Suppressor macrophage (primary cell): ENCODE measurements around the gene PLEKHD1.
"Not testable (repeated sequence)": the region's sequence is repeated elsewhere in the genome, so short reads cannot be mapped to it uniquely, and the experiment has no call there.

Source experiments
- DNase-seq, 4 experiments: peaks; one replicate each; pipeline ENCODE4 v3.0.0-alpha.2; 2020 to 2022
- total RNA-seq, 17 experiments: gene quantifications; one replicate each; lab custom pipeline; 2026; ENCODE audit warnings: mixed read lengths in 6 of 17, inconsistent platforms in 3 of 17; lab: John Stamatoyannopoulos, UW

The PLEKHD1 gene
- 0 to 3.9 (median 0.05) reads per million in 17 experiments for total RNA-seq

DNA sequence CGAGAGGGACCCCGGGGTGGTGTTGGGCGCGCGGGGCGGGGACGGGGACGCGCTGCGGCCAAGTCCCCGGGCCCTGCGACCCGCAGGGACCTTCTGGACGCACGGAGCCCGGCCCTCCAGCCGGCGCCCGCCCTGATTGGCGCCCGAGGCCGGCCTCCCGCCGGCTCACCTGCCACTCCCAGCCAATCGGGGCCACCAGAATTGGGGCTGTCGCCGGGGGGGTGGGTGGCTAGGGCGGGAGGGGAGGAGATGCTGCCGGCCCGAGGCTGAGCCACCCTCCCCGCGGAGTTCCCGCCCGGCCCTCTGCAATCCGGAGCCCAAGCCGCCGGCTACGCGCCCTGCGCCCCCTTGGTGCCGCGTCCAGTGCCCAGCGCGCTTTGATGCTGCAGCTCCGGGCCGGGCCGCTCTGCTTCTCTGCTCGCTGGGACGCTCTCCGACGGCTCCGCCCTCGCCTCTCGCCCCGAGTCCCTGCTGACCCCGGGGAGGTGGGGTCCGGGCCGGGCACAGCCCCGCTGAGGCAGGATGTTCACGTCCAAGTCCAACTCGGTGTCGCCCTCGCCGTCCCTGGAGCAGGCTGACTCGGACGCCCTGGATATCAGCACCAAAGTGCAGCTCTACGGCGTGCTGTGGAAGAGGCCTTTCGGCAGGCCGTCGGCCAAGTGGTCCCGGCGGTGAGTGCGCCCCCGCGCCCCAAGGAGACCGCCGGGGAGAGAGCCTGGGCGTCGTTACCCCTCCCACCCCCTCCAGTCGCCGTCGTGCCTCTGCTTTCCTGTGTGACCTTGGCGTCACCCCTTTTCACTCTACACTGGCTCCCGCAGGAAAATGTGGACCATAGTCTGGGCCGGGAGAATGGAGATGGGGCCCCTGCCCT lies at the start of gene PLEKHD1:
Gene PLEKHD1 (plus strand): TSS at position 285 of the 871 bp plus-strand sequence. CDS start 238 bp downstream, at position 523.
- no peak for DNase-seq

DNA sequence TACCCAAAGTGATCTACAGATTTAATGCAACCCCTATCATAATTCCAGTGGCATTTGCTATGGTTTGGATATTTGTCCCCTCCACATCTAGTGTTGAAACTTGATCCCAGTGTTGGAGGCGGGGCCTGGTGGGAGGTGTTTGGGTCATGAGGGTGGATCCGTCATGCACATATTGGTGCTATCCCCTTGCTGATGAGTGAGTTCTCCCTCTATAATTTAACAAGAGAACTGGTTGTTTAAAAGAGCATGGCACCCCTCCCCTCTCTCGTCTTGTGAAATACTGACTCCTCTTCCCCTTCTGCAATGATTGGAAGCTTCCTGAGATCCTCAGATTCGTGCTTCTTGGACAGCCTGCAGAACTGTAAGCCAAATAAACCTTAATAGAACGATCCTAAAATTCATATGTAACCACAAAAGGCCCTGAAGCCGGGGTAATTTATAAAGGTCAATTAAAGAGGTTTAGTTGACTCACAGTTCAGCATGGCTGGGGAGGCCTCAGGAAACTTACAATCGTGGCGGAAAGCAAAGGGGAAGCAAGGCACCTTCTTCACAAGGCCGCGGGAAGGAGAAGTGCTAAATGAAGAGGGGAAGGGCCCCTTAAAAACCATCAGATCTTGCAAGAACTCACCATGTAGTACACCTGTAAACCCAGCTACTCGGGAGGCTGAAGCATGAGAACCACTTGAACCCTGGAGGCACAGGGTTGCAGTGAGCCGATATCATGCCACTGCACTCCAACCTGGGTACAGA lies 44.8 kb upstream of the PLEKHD1 start:
- peak; percentile 12 to 60 (median 26) for DNase-seq

DNA sequence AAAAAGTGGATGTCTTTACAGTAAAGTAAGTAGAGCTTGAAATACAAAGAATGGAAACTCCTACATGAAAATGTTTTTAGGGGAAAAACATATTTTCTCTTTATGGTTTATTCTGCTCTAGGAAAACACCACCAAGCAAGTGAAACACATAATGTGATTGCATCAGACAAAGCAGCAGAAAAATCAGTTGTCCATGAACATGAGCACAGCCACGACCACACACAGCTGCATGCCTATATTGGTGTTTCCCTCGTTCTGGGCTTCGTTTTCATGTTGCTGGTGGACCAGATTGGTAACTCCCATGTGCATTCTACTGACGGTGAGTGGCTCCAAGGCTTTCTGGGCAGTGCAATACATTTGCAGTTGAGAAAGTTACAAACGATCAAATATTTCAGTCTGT lies 42.6 kb upstream of the PLEKHD1 start:
- DNase-seq: no peak

DNA sequence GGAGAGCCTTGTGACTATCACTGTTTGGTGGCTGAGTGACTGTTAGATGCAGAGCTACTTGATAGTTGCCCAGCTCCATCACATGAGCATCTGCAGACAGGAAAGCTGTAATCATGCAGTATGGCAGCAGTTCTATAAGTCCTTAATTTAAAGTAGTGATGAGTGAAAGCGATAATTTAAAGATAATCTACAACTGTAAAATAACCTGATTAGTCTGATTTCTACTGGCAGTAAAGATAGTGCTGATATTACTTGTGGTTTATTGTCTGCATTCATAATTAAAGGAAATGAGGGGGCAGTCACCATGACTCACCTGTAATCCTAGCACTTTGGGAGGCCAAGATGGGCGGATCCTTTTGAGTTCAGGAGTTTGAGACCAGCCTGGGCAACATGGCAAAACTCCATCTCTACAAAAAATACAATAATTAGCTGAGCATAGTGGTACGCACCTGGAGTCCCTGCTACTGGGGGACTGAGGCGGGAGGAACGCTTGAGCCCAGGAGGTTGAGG lies 41.2 kb upstream of the PLEKHD1 start:
- DNase-seq: no peak

DNA sequence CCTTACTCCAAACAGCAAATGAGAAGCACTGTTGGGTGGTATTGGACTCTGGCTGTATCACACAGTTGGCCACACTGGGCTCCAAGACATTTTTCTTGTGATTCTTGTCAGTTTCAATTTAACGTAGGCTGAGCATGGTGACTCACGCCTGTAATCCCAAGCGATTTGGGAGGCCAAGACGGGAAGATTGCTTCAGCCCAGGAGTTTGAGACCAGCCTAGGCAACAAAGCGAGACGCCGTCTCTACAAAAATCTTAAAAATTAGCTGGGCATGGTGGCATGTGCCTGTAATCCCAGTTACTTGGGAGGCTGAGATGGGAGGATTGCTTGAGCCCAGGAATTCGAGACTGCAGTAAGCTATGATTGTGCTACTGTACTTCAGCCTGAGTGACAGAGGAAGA lies 35.3 kb upstream of the PLEKHD1 start:
- no peak for DNase-seq

DNA sequence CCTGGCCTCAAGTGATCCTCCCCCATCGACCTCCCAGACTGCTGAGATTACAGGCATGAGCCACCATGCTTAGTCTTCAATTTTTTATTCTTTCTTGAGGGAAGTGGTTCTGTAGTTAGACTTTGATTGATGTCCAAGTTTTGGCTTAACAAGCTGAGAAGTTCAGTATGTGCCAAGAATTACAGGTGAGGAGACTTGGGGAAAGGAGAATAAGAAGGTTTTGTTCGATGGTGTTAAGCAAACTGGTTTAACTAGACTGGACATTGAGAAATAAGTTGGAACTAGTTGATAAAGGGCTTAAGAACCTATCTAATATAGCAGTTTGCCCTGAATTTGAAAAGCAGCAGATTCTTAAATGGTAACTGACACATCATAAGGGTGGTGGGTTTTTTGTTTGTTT lies 32.6 kb upstream of the PLEKHD1 start:
- no peak for DNase-seq

DNA sequence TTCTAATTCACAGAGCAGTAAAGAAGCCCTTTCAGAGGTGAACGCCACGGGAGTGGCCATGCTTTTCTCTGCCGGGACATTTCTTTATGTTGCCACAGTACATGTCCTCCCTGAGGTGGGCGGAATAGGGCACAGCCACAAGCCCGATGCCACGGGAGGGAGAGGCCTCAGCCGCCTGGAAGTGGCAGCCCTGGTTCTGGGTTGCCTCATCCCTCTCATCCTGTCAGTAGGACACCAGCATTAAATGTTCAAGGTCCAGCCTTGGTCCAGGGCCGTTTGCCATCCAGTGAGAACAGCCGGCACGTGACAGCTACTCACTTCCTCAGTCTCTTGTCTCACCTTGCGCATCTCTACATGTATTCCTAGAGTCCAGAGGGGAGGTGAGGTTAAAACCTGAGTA lies 26.2 kb upstream of the PLEKHD1 start:
- DNase-seq: no peak

DNA sequence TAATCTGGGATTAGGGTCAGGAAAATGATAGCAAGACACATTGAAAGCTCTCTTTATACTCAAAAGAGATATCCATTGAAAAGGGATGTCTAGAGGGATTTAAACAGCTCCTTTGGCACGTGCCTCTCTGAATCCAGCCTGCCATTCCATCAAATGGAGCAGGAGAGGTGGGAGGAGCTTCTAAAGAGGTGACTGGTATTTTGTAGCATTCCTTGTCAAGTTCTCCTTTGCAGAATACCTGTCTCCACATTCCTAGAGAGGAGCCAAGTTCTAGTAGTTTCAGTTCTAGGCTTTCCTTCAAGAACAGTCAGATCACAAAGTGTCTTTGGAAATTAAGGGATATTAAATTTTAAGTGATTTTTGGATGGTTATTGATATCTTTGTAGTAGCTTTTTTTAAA lies 25.4 kb upstream of the PLEKHD1 start:
- no peak for DNase-seq

DNA sequence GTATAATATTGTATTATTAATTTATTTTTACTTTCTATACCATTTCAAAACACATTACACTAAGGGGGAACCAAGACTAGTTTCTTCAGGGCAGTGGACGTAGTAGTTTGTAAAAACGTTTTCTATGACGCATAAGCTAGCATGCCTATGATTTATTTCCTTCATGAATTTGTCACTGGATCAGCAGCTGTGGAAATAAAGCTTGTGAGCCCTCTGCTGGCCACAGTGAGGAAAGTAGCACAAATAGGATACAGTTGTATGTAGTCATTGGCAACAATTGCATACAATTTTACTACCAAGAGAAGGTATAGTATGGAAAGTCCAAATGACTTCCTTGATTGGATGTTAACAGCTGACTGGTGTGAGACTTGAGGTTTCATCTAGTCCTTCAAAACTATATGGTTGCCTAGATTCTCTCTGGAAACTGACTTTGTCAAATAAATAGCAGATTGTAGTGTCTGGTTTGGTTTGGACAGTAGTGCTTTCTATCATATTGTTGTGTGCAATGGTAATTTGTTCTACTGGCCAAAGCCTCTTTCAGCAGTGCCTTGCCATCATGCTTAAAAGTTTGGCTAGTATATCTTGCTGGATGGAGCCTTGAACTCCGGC lies 24.3 kb upstream of the PLEKHD1 start:
- DNase-seq: peak; percentile 81 to 92 (median 86)

DNA sequence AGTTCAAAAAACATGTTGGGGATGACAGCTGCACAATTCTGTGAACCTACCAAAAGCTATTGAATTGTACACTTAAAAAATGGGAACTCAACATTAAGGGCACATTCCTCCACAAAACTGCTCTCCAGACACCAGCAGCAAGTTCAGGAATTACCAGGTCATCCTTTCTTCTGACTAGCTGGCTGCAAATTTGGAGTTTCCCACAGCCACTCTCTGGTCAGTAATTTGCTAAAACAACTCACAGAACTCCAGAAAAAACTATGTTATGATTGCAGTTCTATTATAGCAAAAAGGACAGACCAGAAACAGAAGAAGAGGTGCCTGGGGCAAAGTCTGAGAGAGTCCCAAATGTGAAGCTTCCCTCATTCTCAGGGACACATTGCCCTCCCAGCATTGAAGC lies 20.1 kb upstream of the PLEKHD1 start:
- no peak for DNase-seq

DNA sequence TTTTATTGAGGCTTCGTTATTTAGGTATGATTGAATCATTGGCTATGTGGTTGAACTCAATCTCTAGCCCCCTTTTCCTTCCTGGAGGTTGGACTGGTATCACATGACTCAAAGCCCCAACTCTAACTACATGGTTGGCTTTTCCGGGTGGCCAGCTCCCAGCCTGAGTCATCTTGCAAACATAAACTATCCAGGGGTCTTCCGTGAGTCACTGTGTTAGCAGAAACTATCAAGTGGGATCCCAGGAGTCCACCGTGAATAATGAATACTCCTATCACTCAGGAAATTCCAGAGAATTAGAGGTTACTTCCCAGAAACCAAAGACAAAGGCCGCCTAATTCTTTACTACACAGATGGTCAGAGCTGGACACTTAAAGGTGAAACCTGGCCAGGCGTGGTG lies 19.7 kb upstream of the PLEKHD1 start:
- no peak for DNase-seq

DNA sequence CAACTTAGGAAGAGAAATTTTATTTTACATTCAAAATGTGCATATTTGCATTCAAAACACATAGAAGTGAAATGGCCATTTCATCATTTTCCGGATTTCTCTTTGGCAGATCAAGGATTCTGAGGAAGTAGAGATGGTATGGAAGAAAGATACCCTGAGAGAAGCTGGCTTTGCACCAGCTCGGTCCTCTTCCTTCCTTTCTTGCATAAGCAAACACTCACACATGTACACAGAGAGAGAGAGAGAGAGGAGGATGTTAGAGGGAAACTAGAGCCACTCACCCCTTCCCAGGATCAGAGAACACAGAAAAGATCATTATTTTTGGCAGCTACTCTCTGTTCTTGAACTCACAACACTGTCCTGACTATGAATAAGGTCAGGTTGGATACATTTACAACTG lies 15.6 kb upstream of the PLEKHD1 start:
- DNase-seq: peak; percentile 27 to 64 (median 62)

DNA sequence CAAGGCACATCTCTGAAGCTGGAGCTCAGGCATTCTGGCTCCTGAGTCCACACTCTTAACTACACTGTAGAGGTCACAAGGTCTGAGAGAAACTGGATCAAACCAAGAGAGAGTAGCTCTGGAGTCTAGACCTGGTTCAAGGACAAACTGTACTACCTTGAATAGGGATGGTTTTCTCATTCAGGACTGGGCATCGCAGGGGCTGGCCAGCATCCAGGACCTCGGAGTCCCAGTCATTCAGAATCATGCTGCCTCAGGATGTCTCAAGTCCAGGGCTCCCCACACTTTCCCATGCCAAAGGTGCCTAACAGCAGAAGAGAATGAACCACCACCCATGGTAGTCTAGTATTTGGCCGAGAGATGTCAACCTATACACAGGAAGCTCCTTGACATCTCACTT lies 13.1 kb upstream of the PLEKHD1 start:
- DNase-seq: no peak

DNA sequence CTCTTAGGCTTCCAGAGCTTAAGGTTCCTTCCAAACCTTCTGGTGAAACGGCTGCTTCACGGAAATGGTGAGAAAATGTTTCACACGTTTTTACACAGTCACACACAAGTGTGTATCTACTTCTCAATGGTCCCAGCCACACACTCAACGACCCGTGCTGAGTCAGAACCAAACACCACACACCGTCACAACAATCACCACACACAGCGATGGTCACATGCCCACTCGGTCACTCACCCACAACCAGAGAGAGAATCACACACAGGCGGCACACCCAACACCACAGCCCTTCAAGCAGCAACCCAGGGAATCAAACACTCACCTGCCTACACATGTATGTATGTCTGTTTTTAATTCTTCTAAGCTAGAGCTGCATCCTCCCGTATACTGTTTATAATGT lies 12.6 kb upstream of the PLEKHD1 start:
- DNase-seq: no peak

DNA sequence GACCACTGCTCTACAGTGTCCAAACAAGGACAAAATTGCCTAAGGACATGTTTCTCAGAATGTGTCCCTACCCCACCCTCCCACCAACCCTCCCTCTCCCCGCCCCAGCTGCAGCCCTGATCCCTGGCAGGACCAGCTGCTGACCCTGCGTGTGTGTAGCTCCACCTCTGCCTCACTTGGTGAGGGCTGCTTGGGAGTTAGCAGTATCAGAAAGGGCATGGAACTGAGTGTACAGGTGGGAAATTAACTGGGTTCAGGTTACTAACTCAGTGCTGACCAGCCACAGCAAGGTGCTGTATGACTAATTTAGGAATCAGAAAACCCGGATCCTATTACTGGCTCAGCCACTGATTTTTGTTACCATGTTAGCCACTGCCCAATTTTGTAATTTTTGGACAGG lies 11.3 kb upstream of the PLEKHD1 start:
- DNase-seq: no peak

DNA sequence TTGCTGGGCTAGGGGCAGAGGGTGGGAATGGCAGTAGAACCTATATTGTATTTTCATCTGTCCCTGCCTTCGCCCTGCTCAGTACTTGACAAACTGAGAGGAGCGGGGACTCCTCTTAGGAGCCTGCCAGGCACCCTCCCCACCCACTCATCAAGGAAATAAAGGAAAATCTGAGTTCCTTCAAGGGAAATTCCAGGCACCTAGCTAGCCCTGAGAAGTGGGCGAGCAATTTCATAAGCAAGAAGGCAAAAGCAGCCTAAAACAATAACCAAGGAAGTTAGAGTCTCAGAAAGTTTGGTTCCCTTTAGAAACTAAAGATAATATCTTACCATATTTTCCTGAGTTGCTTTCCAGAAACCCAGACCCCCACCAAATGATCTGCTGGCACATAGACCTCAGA lies 10.6 kb upstream of the PLEKHD1 start:
- peak in 3 of 4 experiments; percentile 14 to 26 (median 25) for DNase-seq

DNA sequence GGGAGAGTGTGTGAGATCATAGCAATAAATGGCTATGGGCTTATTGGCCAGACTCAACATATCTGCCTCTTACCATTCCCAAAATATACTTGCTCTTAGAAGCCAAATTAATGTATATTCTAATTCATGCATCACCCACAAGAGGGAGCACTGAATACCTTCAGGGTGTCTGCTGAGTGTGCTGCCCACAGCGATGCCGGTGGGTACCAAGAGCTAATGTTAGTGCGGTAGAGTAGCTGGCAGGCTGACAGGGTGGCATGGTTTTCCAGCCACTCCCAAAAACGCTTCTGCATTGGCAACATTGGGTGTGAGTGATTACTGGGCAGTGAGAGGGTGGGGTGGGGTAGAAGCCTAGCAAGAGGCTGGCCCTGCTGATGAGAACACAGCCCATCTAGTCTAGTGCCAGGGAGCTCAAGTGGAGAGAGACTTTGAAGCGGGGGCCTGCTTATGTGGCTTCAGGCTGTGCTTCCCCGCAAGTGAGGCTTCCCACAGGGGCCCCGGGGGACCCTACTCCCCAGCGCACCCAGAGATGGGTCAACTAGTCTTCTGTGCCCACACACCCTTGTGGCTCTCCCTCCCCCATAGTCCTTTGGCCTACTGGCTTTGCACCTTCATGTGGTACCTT lies 9.2 kb upstream of the PLEKHD1 start:
- DNase-seq: peak; percentile 9 to 46 (median 28)

DNA sequence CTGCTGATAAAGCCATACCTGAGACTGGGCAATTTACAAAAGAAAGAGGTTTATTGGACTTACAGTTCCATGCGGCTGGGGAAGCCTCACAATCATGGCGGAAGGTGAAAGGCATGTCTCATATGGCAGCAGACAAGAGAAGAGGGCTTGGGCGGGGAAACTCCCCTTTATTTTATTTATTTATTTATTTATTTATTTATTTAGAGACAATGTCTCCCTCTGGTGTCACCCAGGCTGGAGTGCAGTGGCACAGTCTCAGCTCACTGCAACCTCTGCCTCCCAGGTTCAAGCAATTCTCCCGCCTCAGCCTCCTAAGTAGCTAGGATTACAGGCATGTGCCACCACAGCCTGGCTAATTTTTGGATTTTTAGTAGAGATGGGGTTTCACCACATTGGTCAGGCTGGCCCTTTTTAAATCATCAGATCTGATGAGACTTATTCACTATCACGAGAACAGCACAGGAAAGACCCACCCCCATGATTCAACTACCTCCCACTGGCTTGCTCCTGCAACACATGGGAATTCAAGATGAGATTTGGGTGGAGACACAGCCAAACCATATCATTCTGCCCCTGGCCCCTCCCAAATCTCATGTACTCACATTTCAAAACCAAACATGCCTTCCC lies 7.6 kb upstream of the PLEKHD1 start:
- peak in 3 of 4 experiments; percentile 11 to 28 (median 25) for DNase-seq

DNA sequence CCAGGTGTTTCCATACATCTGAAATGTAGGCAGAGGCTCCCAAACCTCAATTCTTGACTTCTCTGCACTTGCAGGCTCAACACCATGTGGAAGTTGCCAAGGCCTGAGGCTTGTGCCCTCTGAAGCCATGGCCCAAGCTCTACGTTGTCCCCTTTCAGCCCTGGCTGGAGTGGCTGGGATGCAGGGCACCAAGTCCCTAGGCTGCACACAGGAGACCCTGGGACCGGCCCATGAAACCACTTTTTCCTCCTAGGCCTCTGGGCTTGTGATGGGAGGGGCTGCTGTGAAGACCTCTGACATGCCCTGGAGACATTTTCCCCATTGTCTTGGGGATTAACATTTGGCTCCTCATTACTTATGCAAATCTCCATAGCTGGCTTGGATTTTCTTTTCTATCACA lies 6.5 kb upstream of the PLEKHD1 start:
- not testable (repeated sequence) for DNase-seq

DNA sequence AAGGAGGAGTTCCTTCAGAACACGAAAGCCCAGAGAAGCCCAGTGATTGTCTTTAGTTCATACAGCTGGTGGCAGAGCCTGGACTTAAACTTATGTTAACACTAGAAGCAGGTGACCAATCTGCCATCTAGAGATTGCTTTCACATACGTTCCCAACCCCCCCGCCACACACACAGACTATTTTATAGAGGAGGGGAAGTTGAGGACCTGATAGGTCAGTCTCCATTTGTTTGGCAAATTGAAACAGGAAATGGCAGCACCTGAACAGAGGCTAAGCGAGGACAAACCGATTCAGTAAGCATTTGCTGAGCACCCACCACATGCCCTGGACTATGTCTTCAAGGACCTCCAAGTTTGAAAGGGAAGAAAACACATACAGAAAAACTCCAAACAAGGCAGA lies 4.8 kb upstream of the PLEKHD1 start:
- no peak for DNase-seq

DNA sequence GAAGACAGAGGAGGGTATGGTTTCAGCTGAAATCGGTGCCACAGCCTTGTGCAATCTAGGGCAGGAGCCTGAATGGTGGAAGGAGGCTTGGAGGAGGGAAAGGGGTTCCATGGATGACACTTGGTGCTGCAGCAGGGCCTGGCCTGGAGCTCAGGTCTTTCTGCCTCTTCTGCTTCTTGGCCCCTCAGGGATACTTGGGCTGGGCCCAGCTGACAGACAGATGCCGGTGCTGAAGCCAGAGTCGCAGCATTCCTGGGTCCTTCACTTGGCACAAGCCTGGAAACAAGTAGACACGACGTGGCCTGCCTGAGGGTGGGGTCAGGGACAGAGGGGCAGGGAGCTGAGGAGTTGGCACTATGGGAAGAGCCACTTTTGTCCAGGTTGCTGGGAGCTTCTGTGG lies 4.4 kb upstream of the PLEKHD1 start:
- DNase-seq: no peak
